Ureter (tissue), 1 donor: ENCODE results near the gene SERP1. TPM values are rescaled to one million over a fixed set of nuclear protein-coding genes. Genes with fewer than 3 reads are reported as not detected.

ENCODE experiments used
- DNase-seq: peaks from one replicate; pipeline ENCODE4 v3.0.0-alpha.2; 2020; ENCODE audit warnings: low spot score
- total RNA-seq: library from RNA; stranded (reverse); gene quantifications from one replicate; pipeline ENCODE4 v1.2.4, GENCODE V29; 2023
- donor health status: DM: yes; HTN: yes; CAD: no.

The SERP1 gene
- total RNA-seq = 100 TPM

DNA sequence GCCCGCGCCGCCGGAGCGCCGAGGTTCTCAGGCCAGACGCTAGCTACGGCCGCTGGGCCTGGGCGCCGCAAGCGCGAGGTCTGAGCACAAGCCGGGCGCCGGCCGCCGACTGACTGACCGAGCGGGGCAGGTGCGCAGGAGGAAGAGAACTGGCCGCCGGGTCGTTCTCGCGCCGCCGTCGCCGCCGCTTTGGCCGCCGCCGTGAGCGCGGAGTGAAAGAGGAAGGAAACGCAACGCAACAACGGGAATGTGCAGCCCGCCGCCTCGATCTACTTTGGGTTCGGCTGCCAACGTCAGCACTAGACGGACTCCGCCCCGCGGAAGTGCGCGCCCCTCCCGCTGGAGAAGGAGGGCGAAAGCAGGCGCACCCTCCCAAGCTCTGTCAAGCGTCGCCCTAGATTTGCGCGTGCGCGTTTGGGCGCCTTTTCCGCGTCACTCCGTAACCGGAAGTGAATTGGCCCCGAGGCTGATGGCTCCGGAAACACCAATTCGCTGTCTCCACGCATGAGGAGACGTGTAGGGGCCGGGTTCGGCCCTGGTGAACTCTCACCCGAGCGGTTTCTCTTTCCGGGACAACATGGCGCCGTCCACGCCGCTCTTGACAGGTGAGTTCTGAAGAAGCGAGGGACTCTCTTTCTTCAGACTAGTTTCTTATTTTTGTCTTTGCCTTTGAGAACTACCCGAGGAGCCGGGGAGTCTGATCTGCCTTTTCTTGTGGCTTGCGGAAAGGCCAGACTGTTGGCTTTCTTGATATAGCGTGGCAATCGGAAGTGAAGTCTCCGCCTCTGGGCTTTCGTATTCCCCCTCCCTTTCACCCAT is at the start of gene SERP1, which contains the start of gene EIF2A:
Gene SERP1, minus strand, starts transcription at position 271 of the 819 bp plus-strand sequence. CDS start 361 bp downstream, outside the sequence.
Gene EIF2A, plus strand, starts transcription at position 562 of the 819 bp plus-strand sequence. Its CDS starts 16 bp downstream, at position 578.
- DNase-seq = peak; percentile 99

DNA sequence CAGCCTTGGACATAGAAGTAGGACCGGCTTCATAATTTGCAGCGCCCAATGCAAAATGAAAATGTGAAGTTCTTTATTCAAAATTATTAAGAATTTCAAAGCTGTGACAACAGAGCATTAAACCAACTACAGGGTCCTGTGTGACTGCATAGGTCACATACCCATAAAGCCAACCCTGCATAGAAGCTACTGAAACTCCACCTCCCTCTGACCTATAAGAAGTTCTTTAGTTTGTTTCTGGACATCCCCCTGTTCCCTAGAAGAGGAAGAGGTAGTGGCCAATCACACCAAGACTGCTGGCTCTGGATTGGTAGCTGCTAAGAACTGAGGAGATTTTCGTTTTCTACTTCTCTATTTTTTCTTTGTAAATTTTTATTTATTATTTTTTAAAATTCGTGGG is 47.9 kb upstream of the SERP1 start:
- DNase-seq = no peak

DNA sequence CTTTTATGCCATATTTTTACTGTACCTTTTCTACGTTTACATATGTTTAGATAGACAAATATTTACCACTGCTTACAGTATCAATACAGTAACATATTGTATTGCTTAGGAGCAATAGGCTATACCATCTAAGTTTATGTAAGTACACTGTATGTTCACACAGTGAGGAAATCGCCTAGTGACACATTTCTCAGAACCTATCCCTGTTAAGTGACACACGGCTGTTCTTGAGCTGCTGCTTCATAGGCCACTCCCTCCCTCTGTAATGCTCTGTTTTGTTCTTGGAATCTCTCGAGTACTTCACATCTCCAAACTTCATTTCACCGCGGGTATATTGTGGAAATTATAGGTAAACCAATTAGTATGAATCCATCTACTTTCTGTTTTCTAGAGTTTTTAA is 43.5 kb upstream of the SERP1 start:
- DNase-seq = no peak

DNA sequence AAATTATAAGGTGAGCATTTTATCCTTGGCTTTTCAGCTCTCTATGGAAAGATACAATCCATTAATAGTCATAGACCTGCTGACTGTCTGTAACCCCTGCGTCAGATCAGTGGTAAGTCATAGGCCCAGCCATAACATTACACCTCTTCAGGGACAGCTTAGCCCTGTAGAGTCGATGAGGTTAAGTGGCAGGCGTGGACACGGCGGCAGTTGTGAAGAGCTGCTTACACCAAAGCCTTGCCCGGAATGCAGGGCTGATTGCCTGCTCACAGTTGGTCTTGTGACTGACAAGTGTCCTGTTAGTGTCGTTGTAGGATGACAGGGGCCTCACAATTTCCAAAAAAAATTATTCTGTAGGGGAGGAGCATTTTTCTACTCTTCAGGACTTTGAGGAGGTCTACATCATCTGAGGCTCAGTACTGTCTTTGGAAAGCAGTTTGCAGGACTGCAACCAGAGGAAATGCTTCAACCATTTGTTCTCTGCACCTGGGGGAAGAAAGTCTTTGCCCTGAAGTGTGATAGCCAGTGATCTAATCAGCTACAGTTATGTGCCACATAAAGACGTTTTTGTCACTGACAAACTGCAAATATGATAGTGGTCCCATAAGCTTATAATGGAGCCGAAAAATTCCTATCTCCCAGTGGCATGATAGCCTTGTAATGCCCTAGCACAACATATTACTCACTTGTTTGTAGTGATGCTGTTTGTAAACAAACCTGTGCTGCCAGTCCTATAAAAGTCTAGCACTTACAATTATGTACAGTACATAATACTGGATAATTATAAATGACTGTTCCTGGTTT is 41.9 kb upstream of the SERP1 start:
- DNase-seq = no peak

DNA sequence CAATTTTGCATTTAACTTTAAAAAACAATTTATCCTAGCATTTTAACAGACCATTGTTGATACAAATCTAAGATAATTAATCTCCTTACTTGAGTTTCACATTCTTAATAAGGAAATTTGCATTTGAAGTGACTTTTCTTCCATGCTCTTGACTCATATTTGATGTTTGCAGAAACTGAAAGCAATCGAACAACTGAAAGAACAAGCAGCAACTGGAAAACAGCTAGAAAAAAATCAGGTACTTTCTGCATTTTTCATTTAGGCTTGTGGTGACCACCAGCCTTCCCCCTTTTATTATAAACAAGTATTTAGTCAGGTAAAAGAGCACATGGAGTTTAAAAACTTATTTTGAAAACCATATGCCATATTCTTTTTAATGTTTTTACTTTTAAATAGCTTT is 36.7 kb upstream of the SERP1 start:
- no peak for DNase-seq

DNA sequence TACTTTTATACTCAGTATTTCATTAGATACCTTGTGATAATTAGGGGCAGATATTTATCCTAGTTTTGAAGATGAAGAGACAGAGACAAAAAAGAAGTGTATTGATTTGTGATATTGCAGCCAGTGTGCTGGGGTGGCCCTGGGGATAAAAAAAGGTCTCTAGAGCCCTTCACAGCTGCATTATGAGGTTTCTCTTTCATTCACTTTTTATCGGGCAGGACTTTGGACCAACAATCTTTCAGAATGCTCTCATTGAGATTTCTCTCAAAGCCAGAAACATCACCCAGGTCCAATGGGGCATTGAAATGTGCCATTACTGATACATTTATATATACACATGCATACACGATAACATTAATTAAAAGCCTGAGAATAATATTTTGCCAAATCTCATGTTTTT is 36.3 kb upstream of the SERP1 start:
- no peak for DNase-seq

DNA sequence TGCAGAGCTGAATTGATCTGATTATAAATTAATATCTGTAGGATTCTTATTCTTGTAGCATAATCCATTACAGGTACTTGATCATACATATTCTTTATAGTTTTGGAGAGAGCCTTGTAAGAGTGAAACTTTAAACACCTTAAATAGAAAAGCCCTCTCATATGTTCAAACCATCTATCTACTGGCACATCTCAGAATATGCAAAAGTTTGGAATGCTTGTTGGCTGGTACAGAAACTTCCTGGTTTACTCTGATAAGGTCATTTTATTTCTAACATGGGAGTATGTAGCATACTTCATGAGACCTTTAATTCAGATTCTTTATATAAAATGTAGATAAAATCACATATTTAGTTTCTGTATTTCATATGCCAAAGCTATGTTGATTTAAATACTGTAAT is 34.9 kb upstream of the SERP1 start:
- DNase-seq = no peak

DNA sequence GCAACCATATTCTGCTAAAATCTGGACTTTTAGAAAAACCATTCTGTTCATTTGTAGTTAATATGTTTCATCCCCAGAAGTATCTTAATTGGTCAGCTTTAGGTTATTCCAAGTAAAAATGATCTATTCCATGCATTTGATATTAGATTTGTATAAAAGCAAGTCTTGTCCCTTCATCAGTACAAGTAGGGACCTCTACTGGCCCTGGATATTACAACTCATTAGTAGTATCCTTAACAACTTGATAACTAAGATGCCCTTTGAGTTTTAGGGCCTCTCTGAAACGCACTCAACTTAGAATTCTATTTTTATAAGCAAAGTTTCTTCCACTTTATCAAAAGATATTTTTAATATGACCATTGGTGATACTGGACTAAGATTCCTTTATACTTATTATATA is 31.6 kb upstream of the SERP1 start:
- DNase-seq = no peak

DNA sequence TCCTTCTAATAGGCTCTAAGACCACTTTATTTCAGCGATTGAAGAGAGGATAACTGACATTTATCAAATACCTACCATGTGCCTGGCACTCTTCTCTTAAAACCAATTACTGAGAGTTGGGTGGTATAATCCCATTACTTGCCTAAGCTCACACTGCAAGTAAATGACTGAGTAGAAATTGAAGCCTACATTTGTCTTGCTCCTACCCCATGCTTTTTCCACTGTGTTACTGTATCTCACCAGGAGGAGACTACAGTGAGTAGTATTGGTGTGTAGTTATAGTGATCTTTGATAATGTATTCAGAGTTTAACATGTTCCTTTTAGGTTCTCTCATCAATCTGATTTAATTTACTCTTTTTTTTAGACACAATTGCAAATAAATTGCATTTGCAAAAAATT is 21.0 kb upstream of the SERP1 start:
- DNase-seq = no peak

DNA sequence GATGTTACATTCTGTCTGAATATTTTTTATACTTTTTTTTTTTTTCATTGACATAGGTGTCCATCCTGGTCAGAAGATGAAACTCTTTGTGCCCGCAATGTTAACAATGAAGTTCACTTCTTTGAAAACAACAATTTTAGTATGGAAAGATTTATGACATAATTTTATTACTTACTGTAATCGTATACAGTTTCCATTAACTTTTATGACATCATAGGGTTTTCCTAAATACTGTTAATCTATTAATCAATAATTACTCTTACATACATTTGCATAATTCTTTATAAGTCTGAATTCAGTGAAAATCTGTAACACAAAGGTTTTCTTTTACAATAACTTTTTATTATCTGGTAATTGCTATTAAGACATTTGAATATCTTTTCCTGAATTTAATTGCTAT is 17.9 kb upstream of the SERP1 start:
- DNase-seq = no peak

DNA sequence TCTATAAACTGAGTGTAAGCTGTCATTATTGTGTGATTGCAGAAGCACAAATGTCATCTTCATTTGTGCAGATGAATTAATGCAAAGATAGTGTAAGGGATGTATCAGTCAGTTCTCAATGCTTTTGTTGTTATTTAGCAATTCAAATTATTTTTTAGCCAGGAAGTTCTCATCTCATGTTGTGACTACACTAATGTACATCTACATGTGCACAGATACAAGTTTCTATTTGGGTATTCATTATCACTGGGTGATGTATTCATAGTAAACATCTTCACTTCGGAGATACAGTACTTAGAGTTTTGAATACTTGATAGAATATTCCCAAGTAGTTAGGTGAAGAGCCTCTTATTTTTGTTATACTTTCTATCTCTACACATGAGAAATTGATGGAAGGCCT is 11.4 kb upstream of the SERP1 start:
- no peak for DNase-seq

DNA sequence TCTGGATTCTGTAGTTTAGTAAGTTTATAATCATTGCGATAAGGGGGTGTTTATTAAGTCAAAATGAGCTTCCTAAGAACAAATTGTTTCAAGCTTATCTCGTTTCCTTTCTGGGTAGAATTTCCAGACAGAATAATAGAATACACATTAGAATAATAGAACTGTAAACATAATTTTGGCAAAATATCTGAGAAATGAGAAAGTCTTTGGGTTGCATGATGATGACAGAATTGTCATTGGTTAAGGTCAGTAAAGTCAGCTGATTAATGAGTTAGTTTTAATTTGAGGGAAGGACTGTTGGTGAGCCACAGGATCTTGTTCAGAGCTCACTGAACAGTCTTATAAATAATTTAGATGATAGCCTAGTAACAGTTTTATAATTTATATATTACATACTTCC is 10.5 kb upstream of the SERP1 start:
- no peak for DNase-seq

DNA sequence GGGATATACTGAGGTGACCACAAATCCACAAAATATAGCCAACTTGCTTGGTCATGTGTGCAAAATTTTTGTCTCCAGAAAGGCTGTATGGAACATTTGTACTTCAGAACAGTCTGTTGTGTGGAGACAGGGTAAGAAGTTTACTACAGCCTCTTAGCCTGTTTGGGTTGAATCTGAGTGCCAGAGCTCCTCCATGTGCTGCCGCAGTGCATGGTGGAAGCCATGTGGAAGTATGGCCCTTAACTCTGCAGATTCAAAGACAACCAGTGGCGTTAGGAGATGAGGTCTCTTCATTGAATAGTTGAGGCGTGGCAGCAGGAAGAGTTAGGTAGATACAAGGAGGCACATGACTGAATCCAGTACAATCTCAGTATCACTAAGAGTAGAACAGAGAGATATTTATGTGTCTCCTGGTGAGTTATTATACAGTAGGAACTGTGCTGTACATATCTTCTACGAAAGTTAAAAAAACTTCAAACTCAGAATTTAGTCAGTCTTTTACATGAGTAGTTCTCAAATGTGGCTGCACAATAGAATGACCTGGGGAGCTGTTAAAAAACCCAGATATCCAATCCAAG is 9.7 kb upstream of the SERP1 start:
- DNase-seq = no peak

DNA sequence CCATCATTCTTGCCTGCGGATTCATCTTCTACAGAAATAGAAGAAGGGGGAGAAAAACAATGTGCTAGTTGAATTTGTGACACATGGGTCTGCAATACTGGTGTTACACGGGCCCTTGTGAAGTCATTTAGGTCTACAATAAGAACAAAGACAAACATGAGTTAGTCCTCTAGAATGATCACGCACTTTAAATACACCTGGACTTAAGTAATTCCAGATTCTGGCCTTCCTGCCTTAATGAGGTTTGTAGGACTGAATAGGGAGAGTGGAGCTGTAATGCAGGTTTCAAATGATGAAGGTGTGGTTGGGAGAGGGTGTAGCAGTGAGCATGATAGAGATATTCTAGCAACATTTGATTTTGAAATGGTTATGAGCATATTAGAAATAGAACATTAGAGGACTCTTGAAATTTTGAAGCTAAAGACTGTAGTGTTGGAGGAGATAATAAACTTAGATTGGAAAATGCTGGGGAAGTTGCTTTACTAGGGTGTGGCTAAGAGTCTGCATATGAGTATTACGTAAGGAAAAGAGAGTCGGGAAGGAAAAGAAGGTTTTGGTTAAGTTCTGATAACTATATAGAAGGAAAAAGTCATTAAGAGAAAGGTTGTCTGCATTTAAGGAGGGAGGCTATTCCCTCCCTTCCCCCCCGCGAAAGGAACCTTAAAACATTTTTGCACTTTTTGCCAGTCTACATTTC is 897 bp upstream of the SERP1 start:
- no peak for DNase-seq

DNA sequence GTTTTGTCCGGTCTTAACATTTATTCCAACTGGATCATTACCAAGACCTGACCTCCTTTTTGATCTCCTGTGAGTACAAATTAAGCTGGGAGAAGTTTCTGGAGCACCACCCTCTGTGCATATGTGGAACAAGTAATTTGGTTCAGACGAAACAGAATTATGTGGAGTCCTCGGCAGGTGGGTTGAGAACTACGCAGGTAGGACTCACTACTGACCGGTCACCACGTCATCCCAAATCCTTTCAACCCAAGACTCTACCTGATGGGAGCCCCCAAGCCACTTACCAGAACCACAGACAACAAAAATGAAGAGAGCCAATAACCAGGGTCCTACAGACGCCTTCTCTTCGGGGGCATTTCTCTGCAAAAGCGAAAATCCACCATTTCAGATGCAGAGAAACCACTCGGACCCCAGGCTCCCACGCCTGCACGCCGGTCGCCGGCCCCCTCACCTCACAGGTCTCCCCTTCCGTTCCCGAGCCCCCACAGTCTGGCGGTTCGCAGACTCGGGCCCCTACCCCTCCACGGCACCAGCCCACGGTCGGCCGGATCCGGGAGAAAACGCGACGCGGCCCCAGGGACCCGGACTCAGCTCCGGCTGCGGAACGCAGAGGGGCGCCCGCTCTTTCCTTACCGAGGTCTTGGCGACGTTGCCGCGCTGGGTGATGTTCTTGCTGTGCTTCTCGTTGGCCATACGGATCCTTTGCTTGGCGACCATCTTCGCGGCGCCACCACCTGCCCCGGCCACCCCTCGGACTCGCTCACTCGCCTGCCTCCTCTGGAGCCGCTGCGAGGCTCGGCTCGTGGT is 674 bp downstream of the SERP1 start:
- peak; percentile 64 for DNase-seq

DNA sequence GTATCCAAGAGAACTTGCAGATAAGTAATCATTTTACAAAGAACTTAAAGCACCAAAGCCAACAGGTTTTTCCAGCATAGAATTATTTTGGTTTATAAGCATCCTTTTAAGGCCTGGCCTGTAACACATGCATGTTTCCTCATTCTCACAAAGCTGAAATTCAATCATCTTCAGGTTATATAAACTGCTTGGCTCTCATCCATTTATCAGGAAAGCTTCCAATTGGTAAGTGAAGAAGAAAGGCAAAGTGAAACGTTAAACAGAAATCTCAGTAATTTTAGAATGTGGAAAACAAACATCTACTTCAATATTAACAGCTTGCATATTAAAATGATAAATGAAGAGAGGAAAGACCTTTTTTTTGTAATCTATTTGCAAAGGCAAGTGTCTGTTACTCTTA is 1.6 kb downstream of the SERP1 start:
- no peak for DNase-seq

DNA sequence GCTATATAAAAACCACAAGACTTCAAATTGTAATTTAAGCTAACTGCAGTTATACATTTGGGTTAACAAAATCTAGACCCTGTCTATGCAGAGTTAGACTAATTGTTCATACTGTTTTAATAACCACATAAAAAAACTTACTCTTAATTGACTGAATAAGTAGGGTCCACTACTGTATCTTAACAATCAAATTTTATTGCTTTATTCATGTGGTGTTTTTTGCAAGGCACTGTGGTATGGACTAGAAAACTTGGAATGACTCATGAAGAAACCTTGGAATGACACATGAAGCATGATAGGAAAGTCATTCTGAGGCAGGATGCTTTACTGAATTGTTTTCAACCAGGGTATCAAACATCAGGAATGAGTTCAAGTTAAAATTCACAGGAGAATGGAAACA is 2.3 kb downstream of the SERP1 start:
- no peak for DNase-seq

DNA sequence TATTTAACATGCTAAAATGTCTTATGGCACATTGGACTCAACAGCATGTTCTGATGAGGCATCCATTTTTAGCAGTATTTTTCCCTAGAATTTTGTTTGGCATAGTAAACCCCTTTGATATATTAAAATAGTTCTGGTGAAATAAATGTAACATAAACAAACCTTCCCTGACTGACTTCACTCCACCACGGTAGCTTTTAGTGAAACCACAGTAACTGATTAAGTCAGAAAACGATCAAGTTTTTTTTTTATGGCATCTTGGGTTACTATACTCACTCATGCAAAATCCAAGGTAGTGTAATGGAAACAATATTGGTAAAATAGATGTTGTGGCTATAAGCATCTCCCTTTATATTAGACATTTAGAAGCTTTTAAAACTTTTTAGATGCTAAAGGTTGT is 2.8 kb downstream of the SERP1 start:
- DNase-seq = no peak

DNA sequence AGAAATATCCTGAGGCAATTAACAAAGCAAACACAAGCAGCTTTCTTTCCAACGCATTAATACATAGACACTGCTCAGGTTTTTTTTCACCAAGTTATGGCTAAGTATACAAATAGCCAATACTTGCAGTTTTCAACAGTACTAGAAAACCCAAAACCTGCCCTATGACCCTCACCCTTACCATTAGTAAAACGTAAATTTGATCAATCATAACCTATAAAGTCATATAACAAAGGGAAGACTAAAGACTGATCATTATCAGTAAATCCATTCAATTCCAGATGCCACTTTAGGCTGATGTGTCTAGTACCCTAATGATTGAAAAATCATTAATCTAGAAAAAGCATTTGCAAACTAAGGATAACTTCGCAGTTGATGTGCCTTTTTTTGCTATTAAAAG is 3.2 kb downstream of the SERP1 start:
- no peak for DNase-seq

DNA sequence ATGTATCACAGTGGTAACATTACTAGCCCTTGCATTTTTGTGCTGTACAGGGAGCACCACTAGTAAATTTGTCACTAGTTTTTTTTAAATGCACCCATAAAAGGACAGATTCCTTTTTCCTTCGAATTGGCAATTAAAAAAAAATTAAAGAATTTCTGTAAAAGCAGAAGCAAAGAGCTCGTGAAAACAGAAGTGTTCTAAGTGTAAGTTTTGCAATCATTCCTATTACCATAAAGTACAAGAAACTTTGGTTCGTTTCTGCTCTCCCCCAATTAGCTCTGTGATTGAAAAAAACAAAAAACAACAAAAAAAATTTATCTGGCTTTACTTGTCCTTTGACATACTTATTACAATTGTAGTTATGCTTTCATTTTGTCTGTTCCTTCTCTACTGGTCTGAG is 5.3 kb downstream of the SERP1 start:
- DNase-seq = no peak

DNA sequence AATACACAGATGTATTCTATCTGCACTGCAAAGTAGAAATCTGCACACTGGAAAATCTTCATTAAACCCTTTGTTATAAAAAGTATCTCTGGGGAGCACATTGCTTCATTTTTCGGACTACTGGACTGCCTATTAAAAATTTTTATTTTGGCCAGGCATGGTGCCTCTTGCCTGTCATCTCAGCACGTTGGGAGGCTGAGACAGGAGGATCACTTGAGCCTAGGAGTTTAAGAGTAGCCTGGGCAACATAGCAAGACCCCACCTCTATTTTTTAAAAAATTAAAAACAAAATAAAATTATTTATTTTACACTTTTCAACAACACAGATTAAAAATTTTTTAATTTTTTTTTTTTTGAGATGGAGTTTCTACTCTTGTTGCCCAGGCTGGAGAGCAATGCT is 6.0 kb downstream of the SERP1 start:
- DNase-seq = no peak
